ENCODE data around the gene RAPGEF6.

DNA sequence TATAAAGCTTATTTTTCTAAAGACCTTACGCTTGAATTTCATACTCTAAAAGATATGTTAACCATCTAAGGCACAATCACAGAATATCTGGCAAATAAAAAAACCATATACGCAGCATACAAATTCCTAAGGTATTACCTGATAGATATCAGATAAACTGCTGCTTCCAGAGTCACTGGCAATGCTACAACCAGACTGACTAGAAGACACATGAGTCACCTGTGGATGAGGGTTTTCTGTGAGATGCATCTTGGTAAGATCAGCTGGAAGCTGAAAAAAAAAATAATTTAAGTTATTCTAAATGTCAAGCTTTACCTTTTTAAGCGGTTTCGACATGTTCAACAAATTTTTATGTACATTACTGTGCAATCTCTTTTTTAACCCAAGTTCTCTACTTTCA is 113.8 kb downstream of the RAPGEF6 start:
- TF ChIP-seq, protein P1, sequence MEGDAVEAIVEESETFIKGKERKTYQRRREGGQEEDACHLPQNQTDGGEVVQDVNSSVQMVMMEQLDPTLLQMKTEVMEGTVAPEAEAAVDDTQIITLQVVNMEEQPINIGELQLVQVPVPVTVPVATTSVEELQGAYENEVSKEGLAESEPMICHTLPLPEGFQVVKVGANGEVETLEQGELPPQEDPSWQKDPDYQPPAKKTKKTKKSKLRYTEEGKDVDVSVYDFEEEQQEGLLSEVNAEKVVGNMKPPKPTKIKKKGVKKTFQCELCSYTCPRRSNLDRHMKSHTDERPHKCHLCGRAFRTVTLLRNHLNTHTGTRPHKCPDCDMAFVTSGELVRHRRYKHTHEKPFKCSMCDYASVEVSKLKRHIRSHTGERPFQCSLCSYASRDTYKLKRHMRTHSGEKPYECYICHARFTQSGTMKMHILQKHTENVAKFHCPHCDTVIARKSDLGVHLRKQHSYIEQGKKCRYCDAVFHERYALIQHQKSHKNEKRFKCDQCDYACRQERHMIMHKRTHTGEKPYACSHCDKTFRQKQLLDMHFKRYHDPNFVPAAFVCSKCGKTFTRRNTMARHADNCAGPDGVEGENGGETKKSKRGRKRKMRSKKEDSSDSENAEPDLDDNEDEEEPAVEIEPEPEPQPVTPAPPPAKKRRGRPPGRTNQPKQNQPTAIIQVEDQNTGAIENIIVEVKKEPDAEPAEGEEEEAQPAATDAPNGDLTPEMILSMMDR (IDR thresholded peaks at IDR 0.05) = no peak
- TF ChIP-seq POLR2A (IDR thresholded peaks at IDR 0.05) (no peak), POLR2AphosphoS5 (IDR thresholded peaks at IDR 0.05) (no peak), EP300 (IDR thresholded peaks at IDR 0.05) (no peak)
